Tibial nerve (tissue), 4 donors: Measurements from ENCODE around the gene ZNF701.

Experiments
- CTCF ChIP-seq, 5 experiments: fragments of 200-600 bp in 3 of 5; fragments of 450-650 bp in 2 of 5; sonication (generic) in 3 of 5; IDR thresholded peaks; one replicate each; pipeline ENCODE4 v1.5.1; 2016 to 2019; ENCODE audit warnings: antibody characterized with exemption in 5 of 5, mild to moderate bottlenecking in 3 of 5, moderate library complexity in 2 of 5
- EP300 ChIP-seq, 2 donors: sonication (generic); formaldehyde crosslinking; IDR thresholded peaks; one replicate each; pipeline ENCODE4 v1.6.1; 2017; ENCODE audit warnings: antibody characterized with exemption in 2 of 2, mild to moderate bottlenecking in 1 of 2
- POLR2A ChIP-seq, 2 donors: fragments of 450-650 bp; IDR thresholded peaks; one replicate each; pipeline ENCODE4 v1.6.1; 2017; ENCODE audit warnings: antibody characterized with exemption in 2 of 2, mild to moderate bottlenecking in 2 of 2, moderate library complexity in 2 of 2

- TF ChIP-seq POLR2A (IDR thresholded peaks at IDR 0.05) (no peak), CTCF (IDR thresholded peaks at IDR 0.05) (no peak), EP300 (IDR thresholded peaks at IDR 0.05) (no peak)
Observed at GRCh38 chr19:52592301-52592700, 22.2 kb downstream of the ZNF701 start.
